EH (cell line): ENCODE data around the gene CREB3L2.
A peak's percentile ranks its signal among the peaks of the same experiment; 100 is the strongest.
"Not testable (repeated sequence)": the region's sequence is repeated elsewhere in the genome, so short reads cannot be mapped to it uniquely, and the experiment has no call there.

Experiments
- DNase-seq: peaks from one replicate; pipeline ENCODE4 v3.0.0-alpha.2; 2015; ENCODE audit warnings: low read depth

CREB3L2 gene

DNA sequence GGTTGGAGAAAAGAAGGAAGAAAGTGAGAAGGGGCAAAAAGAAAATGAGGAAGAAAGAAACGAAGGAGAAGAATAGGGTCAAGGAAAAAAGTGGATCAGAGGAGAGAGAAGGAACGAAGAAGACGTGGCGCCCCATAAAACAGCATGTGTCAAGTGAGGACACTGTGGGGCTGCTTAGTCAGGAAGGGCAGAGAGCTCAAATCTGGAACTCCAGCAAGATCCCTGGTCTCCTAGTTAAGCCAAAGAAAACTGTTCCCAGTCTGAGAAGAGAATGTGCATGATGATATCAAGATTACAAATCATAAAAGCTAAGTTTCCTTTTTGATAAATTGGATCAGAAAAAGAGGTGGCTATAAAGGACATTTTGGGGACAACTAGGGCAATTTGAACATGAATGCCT, 33.0 kb downstream of the CREB3L2 start:
- peak; percentile 46 for DNase-seq

DNA sequence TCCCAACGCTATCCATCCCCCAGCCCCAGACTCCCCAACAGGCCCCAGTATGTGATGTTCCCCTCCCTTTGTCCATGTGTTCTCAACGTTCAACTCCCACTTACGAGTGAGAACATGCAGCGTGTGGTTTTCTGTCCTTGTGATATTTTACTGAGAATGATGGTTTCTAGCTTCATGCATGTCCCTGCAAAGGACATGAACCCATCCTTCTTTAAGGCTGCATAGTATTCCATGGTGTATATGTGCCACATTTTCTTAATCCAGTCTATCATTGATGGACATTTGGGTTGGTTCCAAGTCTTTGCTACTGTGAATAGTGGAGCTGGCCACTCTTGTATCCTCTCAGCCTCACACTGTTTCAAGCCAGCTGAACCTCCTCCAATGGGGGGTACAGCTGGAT, 33.5 kb downstream of the CREB3L2 start:
- DNase-seq = not testable (repeated sequence)

DNA sequence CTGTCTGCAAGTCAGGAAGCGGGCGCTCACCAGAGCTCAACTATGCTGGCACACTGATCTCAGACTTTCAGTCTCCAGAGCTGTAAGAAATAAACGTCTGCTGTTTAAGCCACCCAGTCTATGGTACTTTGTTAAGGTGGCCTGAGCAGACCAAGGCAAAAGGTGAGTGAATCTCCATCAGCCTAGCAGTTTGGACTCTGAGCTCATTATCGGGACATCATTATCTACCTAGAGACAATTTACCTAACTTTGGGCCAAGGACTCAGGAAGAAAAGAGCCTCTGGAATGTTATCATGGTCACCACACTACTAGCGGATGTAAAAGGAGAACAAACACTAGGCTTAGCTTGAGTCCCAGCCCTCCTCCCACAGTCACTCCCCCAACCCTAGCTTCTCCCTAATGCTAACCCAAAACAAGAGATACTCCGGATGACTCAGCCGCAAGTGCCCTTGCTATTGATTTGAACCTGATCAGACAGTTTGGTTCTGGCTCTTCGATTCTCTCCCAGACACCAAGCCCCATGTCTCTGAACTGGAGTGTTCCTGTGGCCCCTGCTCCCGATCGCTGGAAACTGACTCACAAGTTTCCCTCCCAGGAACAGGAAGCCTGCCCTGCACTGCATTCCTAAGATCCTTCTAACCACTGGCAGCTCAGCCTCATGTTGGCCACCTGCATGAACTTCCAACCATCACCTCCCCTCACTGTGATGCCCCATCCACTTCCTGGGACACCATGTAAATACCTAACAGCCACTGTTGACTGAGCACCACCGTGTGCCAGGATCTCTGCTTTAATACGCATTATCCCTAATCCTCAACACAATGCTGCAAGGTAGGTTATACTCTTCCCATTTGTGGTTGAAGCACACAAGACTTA, 34.5 kb downstream of the CREB3L2 start:
- peak; percentile 85 for DNase-seq

DNA sequence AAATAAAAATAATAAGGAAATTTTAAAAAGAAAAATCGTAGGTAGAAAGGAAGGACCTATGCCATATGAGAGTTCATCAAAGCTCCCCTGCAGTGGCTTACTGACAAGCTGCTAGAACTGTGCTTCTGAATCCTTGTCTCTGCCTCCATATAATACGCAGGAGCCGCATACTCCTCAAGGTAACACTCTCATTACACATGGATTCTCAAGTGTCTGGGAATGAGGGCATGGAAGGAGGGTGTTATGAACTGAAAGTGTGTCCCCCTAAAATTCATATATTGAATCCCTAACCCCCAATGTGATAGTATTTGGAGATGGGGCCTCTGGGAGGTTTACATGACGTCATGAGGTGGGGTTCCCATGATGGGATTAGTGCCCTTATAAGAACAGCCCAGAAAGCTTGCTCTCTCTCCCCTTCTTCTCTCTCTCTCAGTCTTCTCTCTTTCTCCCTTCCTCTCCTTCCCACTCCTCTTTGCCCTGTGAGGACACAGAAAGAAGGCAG, 35.2 kb downstream of the CREB3L2 start:
- no peak for DNase-seq

DNA sequence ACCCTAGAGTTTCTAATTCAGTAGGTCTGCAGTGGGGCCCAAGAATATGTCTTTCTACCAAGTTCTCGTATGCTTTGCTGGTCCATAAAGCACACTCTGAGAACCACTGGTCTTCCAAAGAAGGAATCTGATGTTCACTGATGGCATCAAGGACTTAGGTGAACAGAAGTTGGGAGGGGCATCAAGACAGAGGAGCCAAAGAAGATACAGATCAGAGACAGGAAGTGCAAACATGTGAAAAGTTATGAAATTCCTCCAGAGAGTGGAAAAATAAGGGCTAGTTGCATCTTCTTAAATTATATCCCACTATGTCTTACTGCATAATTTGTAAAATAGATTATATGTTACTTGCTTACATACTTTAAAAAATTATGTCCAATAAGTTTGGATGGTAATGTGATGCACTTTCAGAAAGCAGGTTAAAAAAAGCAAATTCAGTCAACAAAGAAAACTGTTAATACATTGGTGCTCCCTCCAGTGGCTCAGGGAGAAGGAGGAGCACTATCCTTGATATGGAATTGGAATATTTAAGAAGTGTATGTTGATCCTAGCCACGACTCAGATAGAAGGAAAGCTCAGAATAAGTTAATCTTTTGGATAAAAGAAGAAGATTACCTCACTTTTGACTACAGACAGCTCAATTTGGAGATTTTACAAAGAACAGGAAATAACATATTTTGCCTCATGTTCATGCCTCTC, 35.8 kb downstream of the CREB3L2 start:
- DNase-seq = no peak

DNA sequence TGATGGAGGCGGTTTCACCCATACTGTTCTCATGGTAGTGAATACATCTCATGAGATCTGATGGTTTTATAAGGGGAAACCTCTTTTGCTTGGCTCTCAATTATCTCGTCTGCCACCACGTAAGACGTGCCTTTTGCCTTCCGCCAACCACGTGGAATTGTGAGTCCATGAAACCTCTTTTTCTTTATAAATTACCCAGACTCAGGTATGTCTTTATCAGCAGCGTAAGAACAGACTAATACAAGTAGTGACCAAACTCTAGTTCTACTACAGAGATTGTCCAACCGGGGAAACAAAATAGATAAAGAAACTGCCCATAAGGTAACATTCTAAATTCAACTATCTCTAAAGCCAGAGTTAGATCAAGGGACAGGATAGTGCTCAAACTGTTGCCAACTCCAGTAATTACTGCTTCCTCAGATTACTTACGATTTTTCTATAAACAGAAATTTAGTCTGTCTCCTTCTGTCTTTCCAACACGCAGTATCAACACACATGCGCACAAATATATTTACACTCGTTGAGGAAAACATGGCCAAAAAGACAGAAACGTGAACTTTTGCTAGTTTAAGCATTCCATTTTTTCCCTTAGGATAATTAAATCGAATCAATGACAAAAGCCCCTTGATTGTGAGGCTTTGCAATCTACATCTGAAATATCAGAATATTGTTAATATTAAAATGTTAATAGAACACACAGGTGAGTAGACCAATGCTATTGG, 36.9 kb downstream of the CREB3L2 start:
- DNase-seq = no peak

DNA sequence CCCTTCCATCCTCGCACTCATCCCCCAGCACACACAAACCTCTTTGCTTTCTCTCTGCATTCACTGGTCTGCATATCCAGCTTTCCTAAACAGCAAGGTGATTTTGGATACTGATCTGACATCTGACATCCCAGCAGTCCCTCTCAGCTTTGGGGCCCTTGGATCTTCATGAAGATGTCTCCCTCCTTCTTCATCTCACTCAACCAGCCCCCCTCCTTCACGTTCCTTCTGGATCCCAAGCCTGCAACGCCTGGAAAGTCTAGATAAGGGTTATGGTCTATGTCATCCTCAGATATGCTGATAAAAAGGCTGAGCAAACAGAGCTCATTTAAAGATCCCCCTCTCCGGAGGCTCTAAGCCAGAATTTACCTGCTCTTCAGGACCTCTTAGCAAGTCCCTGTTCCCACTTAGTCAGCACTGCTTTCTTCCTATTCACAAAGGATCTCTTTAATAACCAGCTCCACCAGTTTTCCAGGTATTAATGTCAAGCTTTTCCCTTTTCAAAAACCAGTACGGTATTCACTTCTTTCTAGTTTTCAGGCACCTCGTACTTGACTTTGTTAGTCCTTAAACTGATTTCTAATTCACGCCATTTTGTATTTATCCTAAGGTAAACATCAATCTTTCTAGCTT, 38.9 kb downstream of the CREB3L2 start:
- no peak for DNase-seq

DNA sequence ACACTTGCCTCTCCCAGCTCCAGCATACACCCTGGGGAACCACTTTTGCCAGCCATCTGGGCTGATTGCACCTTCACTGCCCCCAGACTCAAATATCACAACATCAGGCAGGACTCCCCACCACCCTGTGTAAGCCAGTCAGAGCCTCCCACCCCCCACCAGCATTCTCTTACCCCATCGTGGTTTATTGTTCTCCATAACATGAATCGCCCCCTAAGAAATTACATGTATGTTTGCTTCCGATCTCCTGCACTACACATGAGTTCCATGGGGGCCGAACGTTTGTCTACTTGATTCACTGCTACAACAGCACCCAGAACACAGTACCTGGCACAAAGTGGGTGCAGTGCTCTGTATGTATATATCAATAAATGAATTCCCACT, 39.4 kb downstream of the CREB3L2 start:
- no peak for DNase-seq

DNA sequence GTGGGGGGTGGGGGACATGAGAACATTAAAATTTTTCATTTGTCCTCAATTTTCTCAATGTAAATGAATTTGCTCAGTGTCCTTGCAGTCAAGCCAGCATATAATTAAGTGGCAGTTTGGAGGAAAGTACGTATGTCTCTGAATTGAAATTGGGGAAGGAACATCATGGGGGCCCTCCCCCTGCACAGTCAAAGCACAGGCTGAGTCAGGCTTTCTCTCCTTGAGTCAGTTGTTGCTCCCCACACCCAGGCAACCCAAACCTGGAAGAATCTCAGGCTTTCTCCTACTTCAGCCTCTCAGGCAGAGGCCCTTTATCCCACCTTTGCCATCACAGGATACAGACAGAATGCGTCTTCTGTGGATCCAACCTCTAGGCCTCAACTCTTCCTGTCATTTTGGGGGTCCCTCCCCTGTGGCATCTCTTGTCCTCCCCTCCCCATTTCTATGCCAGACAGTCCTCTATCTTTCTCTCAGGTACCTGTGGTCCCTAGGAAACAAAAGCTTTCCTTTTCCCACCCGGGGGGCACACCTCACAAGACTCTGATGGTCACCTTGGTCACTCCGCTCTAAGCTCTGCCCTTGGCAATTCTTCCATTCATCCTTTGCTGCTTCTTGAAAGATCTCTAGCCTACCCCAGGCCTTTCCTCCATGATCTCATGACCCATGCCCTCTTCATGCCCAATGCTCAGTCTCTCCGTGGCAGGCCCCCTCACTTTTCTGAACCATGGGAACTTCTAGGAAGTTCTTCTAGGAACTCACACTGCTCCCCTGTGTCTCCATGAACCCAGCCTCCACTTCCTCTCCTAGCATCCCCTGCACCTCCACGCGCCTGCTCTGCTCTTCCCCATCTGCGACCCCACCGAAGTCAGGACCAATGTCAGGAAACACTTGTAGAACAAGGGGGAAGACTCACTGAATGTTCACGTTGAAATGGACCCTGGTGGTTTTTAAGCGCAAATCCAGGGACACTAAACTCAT, 40.4 kb downstream of the CREB3L2 start:
- DNase-seq = no peak

DNA sequence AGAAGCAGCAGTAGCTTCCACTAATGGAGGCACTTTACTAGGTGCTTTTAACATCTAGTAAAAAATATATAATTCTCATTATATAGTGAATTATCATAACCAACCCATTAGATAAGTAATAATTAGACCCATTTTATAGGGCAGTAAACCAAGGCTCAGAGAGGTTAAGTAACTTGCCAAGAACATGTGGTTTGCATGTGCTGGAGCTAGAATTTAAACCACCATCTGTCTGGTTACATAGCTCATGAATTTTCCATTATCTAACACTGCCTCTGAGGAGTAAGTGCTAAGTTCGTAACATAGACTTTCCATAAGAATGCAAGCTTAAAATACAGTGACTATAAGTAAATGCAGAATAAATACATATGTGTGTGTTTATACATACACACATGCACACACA, 41.9 kb downstream of the CREB3L2 start:
- no peak for DNase-seq

DNA sequence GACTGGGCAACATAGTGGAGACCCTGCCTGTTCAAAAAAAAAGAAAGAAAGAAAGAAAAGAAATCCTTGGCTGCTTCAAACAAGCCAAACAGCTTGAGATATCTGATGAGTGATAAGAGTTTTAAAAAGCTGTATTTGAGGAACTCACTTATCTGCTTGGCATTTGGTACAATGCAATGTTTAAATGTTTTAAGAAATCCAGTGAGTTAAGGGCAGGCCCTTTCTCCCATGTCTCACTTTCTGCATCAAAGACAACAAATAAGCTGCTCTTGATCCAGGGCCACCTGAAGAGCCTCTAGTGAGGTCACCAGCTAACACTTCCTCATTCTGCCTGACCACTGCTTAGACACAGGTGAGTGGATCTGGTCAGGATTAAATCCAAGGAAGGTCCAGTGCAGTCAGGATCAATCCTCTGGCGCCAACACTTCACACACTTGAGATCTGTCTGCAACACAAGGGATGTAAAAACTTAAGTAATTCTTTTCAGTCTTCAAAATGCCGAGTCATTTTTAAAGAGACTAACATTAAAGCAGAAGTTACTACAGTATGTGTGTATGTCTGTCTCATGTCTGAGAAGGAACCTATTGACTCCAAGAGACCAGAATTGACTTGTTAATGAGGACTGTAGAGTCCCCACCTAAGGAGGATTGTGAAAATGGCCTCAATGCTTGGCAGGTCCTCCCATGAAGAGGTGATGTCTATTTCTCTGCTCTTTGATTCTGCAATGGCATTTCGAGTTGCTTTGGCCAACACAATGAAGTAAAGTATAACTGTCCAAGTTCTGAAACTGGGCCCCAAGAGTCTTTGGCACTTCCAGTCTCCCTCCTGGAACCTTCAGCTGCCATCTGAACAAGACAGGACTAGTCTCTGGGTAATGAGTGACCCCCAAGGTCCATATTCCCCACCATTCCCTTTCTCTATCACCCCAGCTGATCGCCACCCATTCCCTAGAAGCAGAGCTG, 43.1 kb downstream of the CREB3L2 start:
- no peak for DNase-seq

DNA sequence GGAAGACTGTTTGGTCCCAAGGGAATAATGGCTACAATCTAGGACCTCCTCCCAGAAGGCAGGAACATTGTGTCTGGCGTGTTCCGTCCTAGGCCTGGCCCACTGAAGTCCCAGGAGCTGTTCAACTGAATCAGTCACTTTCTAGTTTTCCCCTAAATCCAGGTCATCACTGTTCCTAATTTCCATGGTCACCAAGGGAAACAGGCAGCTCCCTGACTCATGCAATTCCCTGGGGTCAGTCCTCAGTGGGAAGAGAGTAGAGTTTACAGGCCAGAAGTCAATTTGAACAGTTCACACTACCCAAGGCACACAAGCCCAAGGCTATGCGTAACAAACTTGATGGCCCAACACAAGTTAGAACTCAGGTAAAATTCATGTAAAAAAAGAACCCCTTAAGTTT, 44.0 kb downstream of the CREB3L2 start:
- DNase-seq = peak; percentile 51

DNA sequence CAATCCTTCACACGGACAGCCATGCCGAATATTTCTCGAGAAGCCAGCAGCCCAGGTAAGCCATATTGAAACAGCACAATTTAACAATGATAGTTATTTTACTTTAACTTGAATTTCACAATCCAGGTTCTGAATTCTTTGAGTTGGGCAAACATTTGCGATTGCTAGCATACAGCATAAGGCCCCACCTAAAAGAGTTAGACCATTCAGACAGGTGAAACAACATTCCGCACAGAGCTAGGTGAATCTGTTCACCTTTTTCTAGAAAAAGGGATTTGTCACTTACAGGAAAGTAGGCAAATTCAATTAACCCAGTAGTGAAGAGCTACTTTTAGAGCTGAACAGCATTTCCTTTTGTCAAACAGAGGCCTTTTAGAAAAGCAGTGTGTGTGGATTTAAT, 45.3 kb downstream of the CREB3L2 start:
- DNase-seq = no peak

DNA sequence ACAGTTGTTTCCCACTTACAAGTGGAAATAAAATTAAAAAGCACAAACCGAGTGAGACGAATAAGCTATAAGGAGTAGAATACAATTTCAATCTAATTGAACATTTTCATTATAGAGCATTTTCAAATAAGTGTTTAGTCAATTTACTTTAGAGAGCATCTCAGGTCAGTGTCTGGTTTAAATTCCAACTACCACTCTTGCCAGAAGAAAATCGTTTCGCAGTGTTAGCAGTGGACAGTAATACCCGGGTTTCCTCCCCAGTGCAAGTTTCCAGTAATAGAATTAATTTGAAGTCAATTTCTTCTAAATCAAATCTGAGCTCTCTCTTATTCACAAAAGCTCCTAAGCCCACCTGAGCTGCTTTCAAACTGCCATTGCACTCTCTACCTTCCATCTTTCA, 45.7 kb downstream of the CREB3L2 start:
- DNase-seq = no peak

DNA sequence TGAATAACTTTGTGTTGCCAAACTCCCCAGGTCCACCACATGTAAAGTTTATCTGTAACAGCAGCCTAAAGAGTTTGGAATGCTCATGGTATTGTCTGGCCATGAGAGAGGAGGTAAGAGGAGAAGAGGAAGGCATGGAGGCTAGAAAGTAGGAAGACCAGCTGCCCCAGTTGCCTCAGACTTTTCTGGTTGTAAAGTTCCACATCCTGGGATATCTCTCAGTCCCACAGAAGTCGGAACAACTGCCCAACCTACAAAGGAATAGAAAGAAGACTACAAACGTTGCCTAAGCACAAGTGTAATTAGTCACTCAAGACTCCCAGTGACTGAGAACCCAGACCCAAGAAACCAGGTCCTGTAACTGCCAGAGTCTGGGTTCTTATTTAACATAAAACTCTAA, 47.3 kb downstream of the CREB3L2 start:
- DNase-seq = peak; percentile 24

DNA sequence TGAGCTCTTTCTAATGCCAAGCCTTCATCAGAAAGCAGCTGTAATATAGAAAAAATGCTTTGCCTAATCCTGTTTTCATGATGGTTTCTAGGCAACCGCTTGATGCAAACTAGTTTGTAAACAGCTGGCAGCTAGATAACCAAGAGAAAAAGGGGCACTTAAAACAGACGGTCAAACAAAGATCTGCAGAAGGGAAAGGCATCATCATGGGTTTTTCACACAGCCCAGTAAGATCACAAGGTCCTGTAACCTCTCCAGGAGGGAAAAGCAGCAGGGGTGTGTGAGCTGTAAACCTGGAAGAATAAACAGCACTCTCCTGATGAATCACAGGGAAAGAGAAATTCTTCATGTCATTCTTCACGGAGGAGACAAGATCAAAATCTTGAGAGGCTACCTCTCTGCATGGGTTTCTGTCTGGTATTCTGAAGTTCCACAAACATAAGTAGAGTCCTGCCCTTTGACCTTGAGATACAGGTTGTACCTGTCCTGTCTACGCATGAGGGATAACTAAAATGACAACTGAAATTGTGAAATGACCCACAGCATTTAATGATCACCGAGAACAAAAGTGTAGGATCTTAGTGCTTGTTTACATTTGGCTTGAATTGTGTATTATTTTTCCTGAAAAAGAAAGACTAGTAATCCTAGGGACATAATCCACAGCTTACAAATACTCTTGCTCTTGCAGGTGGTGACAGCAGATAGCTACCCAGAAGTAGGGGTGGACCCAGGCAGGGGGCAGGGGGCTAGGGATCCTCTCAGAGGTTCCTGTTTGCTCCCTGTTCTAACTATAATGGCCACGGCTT, 48.0 kb downstream of the CREB3L2 start:
- DNase-seq = peak; percentile 77

DNA sequence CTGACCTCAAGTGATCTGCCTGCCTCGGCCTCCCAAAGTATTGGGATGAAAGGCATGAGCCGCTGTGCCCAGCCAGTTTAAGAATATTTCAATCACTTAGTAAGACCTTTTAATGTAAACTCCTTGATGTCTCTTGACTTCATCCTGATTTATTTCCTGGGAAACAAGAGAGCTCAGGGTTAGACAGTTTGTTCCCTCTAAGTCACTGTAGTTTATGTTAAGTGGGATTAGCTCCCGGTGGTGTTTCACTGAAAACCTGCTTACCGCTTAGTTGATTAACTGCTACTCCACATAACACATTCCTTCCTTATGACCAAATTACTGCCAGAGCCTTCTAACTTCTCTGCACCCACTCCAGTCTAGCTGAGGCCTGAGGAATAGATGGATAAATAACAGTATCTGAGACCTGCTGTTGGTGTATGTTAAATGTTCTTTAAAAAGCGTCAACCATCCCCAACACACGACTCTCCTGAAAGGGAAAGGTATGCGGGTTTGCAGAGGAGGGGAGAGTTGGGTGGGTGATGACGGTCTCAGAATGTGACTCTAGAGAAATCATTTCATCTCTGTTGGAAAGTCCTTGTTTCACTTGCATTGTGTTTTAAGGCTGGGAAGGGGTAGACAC, 48.7 kb downstream of the CREB3L2 start:
- DNase-seq = peak; percentile 90

DNA sequence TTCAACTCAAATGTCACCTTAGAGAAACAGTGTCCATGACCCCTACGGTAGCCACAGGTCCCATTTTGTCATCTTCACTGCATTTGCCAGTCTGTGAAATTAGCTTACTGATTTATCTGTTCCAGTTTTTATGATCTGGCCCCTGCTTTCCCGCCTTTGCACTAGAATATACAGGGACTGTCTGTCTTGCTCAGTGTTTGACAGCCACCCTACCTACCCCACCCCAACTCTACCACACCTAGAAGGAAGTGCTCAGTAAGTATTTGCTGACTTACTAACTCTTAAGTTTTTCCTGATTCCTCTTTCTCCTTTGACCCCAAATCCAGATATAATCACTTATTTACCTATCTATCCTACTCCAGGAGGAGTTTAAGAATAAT, 49.5 kb downstream of the CREB3L2 start:
- no peak for DNase-seq
